Stomach (tissue), 4 donors: ENCODE results near the gene PJA2.

Experiments
- EP300 ChIP-seq: sonication (generic); formaldehyde crosslinking; IDR thresholded peaks from one replicate; pipeline ENCODE4 v1.6.1; 2017; ENCODE audit warnings: antibody characterized with exemption
- POLR2A ChIP-seq, 4 donors: fragments of 450-650 bp; IDR thresholded peaks; one replicate each; pipeline ENCODE4 v1.6.1; 2016; ENCODE audit warnings: antibody characterized with exemption in 4 of 4, control low read depth in 2 of 4, mild to moderate bottlenecking in 1 of 4, moderate library complexity in 1 of 4
- POLR2AphosphoS5 ChIP-seq, 3 donors: sonication (generic); formaldehyde crosslinking; IDR thresholded peaks; one replicate each; pipeline ENCODE4 v1.6.1; 2016; ENCODE audit warnings: antibody characterized with exemption in 3 of 3
- TF ChIP-seq, protein P1 (sequence below), 7 experiments: fragments of 450-650 bp in 4 of 7; fragments of 200-600 bp in 3 of 7; sonication (generic) in 3 of 7; IDR thresholded peaks; one replicate each; pipeline ENCODE4 v1.5.1; 2016 to 2019; ENCODE audit warnings: antibody characterized with exemption in 7 of 7, control low read depth in 2 of 7, mild to moderate bottlenecking in 1 of 7

DNA sequence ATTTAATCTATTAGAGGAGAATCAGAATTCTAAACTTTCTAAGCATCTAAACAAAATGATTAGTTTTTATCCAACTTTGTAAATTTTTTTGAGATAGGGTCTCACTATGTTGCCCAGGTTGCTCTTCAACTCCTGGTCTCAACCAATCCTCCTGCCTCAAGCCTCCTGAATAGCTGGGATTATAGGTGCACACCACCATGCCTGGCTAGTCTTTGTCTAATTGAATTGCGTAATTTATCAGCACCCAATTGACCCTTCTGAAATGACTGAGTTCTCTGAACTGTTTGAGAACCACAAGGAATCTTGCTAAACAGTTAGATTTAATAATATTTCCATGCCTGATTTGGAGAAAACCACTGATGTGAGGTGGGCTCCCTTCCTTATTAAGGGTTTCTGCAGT lies 75.7 kb downstream of the PJA2 start:
- TF ChIP-seq, protein P1, sequence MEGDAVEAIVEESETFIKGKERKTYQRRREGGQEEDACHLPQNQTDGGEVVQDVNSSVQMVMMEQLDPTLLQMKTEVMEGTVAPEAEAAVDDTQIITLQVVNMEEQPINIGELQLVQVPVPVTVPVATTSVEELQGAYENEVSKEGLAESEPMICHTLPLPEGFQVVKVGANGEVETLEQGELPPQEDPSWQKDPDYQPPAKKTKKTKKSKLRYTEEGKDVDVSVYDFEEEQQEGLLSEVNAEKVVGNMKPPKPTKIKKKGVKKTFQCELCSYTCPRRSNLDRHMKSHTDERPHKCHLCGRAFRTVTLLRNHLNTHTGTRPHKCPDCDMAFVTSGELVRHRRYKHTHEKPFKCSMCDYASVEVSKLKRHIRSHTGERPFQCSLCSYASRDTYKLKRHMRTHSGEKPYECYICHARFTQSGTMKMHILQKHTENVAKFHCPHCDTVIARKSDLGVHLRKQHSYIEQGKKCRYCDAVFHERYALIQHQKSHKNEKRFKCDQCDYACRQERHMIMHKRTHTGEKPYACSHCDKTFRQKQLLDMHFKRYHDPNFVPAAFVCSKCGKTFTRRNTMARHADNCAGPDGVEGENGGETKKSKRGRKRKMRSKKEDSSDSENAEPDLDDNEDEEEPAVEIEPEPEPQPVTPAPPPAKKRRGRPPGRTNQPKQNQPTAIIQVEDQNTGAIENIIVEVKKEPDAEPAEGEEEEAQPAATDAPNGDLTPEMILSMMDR (IDR thresholded peaks at IDR 0.05) = no peak
- TF ChIP-seq POLR2A (IDR thresholded peaks at IDR 0.05) (no peak), EP300 (no peak), POLR2AphosphoS5 (IDR thresholded peaks at IDR 0.05) (no peak)
